ENCODE measurements around the gene COMTD1.

- no peak for TF ChIP-seq CTCF (IDR thresholded peaks at IDR 0.05)
- no peak for TF ChIP-seq POLR2A (IDR thresholded peaks at IDR 0.05)
Observed at GRCh38 chr10:75229971-75230370, 5.8 kb downstream of the COMTD1 start.

Data from right lobe of liver (tissue), 4 donors.